ENCODE results near the gene EEPD1. TPM values are rescaled to one million over a fixed set of nuclear protein-coding genes. Genes with fewer than 3 reads are reported as not detected.

The EEPD1 gene
- total RNA-seq, 1 donor from 2014 or later, result 10.8 TPM

DNA sequence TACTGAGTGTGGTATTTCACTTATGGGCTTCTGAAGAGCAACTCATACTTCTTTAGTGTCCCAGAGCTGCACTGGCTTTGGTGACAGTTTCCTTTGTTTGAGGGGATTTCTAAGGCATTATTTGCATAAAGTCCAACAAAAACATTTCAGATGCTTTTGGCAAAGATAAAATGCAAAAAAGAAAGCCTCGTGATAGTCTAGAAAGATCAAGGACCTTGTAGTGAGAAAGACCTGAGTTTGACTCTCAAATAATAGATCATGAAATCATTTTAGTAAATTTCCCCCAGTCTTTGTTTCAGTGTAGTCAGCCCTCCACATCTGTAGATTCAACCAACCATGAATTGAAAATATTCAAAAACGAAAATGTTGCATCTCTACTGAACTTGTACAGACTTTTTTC, 107.4 kb downstream of the EEPD1 start:
- H3K4me3 ChIP-seq (ENCODE audit: low read depth, low read length), result no peak overlapping the region
- no peak for DNase-seq (ENCODE audit: low read depth)
- TF ChIP-seq, protein P1, sequence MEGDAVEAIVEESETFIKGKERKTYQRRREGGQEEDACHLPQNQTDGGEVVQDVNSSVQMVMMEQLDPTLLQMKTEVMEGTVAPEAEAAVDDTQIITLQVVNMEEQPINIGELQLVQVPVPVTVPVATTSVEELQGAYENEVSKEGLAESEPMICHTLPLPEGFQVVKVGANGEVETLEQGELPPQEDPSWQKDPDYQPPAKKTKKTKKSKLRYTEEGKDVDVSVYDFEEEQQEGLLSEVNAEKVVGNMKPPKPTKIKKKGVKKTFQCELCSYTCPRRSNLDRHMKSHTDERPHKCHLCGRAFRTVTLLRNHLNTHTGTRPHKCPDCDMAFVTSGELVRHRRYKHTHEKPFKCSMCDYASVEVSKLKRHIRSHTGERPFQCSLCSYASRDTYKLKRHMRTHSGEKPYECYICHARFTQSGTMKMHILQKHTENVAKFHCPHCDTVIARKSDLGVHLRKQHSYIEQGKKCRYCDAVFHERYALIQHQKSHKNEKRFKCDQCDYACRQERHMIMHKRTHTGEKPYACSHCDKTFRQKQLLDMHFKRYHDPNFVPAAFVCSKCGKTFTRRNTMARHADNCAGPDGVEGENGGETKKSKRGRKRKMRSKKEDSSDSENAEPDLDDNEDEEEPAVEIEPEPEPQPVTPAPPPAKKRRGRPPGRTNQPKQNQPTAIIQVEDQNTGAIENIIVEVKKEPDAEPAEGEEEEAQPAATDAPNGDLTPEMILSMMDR (conservative IDR thresholded peaks at IDR 0.05; ENCODE audit: low read depth, low read length), result no peak

- TF ChIP-seq, protein P1 (conservative IDR thresholded peaks at IDR 0.05; ENCODE audit: low read depth, low read length), result no peak
- H3K4me3 ChIP-seq (ENCODE audit: low read depth, low read length), result no peak overlapping the region
- DNase-seq (ENCODE audit: low read depth), result no peak
Measured at GRCh38 chr7:36261019-36261754, 108.1 kb downstream of the EEPD1 start.

DNA sequence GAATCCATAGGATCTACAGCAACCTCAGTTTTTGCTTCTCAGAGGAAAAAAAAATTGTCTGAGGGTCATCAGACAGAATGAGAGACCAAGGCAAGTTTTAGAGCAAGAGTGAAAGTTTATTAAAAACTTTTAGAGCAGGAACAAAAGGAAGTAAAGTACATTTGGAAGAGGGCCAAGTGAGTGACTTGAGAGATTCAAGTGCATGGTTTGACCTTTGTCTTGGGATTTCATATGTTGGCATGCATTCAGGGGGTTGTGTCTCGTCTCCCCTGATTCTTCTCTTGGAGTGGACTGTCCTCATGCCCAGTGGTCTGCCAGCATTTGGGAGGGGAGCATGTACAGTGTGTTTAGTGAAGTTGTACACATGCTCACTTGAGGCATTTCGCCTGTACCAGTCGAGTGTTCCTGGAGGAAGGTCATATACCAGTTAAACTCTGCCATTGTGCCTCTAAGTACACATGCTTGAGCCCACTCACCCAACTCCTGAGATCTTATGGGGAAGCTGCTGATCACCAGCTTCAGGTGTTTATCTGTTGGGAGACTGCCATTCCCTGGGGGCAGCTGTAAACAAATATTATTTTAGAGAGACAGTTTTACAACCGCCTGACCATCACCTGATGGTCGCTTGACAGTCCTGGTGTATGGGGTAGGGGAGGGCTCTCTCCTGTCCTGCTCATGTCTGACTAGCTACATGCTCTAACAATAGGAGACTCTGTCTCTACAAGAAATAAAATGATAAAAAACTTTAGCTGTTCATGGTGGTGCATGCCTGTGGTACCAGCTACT, 109.4 kb downstream of the EEPD1 start:
- TF ChIP-seq, protein P1 (conservative IDR thresholded peaks at IDR 0.05; ENCODE audit: low read depth, low read length), result no peak
- H3K4me3 ChIP-seq (ENCODE audit: low read depth, low read length), result no peak overlapping the region
- DNase-seq (ENCODE audit: low read depth), result no peak

DNA sequence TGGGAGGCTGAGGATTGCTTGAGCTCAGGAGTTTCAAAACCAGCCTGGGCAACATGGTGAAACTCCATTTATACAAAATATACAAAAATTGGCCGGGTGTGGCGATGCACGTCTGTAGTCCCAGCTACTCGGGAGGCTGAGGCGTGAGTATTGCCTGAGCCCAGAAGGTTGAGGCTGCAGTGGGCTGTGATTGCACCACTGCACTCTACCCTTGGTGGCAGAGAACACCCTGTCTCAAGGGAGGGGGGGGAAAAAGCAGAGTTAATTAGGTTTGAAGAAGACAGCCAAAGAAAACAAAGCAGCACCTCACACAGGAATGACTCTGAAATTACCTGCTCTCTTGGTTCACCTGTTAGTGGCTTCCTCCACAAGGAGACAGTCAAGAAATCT, 110.0 kb downstream of the EEPD1 start:
- no peak overlapping the region for H3K4me3 ChIP-seq (ENCODE audit: low read depth, low read length)
- DNase-seq (ENCODE audit: low read depth), result no peak
- TF ChIP-seq, protein P1 (conservative IDR thresholded peaks at IDR 0.05; ENCODE audit: low read depth, low read length), result no peak

DNA sequence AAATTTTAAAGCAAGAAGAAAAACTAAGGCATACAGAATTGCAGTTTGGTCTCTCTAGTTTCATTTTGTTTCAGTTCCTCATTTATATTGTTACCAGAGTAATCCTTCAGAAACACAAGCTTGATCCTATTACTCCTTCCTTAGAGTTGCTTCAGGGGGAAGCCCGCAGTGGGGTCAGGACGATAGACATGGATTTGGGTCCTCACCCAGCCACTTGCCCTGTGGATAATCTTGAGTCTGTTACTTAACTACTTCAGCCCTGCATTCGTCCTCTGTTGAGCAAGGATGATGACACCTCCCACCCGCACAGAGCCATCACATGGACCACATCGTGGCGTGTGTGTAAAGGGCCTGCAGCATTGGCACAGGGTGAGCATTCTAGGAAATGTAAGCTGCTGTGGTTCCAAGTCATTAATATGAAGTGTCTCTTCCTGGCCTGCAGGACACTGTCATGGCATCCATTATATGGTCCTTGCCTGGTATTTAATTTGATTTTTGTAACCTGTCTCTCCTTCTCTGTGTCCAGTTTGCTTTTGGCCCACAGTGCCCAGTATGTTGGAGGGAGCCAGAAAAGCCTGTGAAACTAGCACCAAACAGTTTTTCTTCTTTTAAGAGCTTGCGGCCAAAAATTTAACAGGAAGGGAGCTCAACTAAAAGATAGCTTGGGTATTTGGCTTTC, 111.2 kb downstream of the EEPD1 start:
- no peak for DNase-seq (ENCODE audit: low read depth)
- H3K4me3 ChIP-seq (ENCODE audit: low read depth, low read length), result no peak overlapping the region
- TF ChIP-seq, protein P1 (conservative IDR thresholded peaks at IDR 0.05; ENCODE audit: low read depth, low read length), result no peak

- DNase-seq (ENCODE audit: low read depth), result no peak
- TF ChIP-seq, protein P1 (conservative IDR thresholded peaks at IDR 0.05; ENCODE audit: low read depth, low read length), result no peak
- H3K4me3 ChIP-seq (ENCODE audit: low read depth, low read length), result no peak overlapping the region
Measured at GRCh38 chr7:36264913-36265516, 112.0 kb downstream of the EEPD1 start.

Measured in epithelial cell of proximal tubule (primary cell).